ENCODE measurements around the gene HMCN2. TPM values are rescaled to one million over a fixed set of nuclear protein-coding genes. Genes with fewer than 3 reads are reported as not detected.

The HMCN2 gene
- total RNA-seq, 2 experiments from 2014 or later: not detected

Other genes starting within 250 kb of the HMCN2 start
- gene FNBP1, start 222.6 kb upstream of the HMCN2 start, total RNA-seq: 100 to 1,000 TPM; 173 to 176 TPM
- gene GPR107, start 211.9 kb upstream of the HMCN2 start, total RNA-seq: 10 to 100 TPM; 22.5 to 24.4 TPM
- 1 to 10 TPM; 3.3 TPM for gene NCS1, start 93.4 kb upstream of the HMCN2 start, total RNA-seq
- gene ASS1, start 179.2 kb downstream of the HMCN2 start, total RNA-seq: 1 to 10 TPM; 1.8 to 3.1 TPM

All from activated CD8-positive, alpha-beta T cell treated with anti-CD3 and anti-CD28 coated beads, Interleukin-2, amount 10 ng/mL, durations not matched to agents 7 days and 5 days (primary cell).